Fibroblast of skin of left biceps (primary cell): ENCODE results near the gene PCIF1.
"Not testable (repeated sequence)": the region's sequence is repeated elsewhere in the genome, so short reads cannot be mapped to it uniquely, and the experiment has no call there.

Source experiments
- DNase-seq, 2 experiments: peaks; one replicate each; pipeline ENCODE4 v3.0.0-alpha.2; 2013; ENCODE audit warnings: low read depth in 2 of 2

PCIF1 gene

GRCh38 chr20:45994761-45995493 lies 60.4 kb downstream of the PCIF1 start:
- DNase-seq = no peak

GRCh38 chr20:45995495-45996097 lies 61.1 kb downstream of the PCIF1 start:
- DNase-seq = not testable (repeated sequence)

DNA sequence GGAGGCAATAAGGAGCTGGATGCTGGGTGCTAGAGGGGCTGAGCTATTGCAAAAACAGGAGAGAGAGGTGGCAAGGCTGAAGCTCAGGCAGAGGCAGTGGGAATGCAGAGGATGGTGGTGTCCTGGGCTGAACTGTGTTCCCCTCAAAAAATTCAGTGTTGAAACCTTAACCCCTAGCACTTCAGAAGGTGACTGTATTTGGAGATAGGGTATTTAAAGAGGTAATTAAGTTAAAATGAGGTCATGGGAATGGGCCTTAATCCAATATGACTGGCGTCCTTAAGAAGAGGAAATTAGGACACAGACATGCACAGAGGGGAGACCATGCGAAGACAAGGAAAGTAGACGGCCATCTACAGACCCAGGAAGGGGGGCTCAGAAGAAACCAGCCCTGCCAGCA lies 62.7 kb downstream of the PCIF1 start:
- DNase-seq = no peak
